SKM-1 treated with dmso at 0.1 percent for 144 hours (cell line): ENCODE measurements around the gene CFAP69.
"Not testable (repeated sequence)": the region's sequence is repeated elsewhere in the genome, so short reads cannot be mapped to it uniquely, and the experiment has no call there.

Experiments used
- DNase-seq: peaks from one replicate; lab custom pipeline; 2025; ENCODE audit not compliant: unreplicated experiment; lab: John Stamatoyannopoulos, UW

CFAP69 gene

DNA sequence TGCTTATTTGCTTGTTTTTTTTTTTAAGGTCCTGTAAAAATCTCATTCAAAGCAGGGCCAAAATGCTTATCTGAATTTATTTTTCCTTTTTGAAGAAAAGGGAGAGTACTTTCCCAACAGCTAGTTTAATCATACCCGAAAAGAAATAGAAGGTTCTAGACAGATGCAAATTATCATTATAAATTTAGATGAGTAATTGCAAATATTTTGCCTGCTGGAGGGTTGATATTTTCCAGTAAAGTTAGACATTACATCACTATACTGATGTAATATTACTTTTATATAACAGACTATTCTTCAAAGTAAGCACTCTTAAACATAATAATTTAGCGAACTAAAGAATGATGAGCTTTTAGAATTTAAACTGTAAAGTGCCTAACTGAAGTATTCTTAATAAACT lies 14.1 kb upstream of the CFAP69 start:
- no peak for DNase-seq

DNA sequence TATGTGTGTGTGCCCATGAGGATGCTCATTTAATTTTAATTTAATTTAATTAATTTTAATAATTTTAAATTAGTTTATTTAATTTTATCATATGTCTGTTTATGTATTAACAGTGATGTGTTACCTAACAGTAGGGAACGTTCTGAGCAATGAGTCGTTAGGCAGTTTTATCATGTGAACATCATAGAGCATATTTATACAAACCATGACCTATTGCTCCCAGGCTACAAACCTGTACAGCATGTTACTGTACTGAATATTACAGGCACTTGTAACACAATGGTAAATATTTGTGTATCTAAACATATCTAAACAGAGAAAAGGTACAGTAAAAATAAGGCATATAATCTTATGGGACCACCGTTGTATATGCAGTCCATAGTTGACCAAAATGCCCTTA lies 13.7 kb upstream of the CFAP69 start:
- DNase-seq = no peak

DNA sequence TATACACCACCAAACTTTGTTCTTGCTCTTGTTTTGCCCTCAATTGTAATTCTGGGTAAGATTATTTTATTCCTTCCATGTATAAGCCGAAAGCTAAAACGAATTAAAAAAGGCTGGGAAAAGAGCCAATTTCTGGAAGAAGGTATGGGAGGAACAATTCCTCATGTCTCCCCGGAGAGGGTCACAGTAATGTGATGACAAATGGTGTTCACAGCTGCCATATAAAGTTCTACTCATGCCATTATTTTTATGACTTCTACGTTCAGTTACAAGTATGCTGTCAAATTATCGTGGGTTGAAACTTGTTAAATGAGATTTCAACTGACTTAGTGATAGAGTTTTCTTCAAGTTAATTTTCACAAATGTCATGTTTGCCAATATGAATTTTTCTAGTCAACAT lies 12.5 kb upstream of the CFAP69 start:
- DNase-seq = no peak

GRCh38 chr7:90233569-90233968 lies 11.4 kb upstream of the CFAP69 start:
- DNase-seq = no peak

- no peak for DNase-seq
Measured at GRCh38 chr7:90236721-90237289, 8.2 kb upstream of the CFAP69 start.

- DNase-seq = no peak
Measured at GRCh38 chr7:90238022-90238421, 7.0 kb upstream of the CFAP69 start.

- DNase-seq = no peak
Measured at GRCh38 chr7:90238583-90238982, 6.4 kb upstream of the CFAP69 start.

GRCh38 chr7:90239050-90239449 lies 5.9 kb upstream of the CFAP69 start:
- DNase-seq = no peak

GRCh38 chr7:90239625-90240228 lies 5.2 kb upstream of the CFAP69 start:
- no peak for DNase-seq

- no peak for DNase-seq
Measured at GRCh38 chr7:90242369-90243168, 2.4 kb upstream of the CFAP69 start.

GRCh38 chr7:90243556-90243955 lies 1.4 kb upstream of the CFAP69 start:
- DNase-seq = no peak

- DNase-seq = no peak
Measured at GRCh38 chr7:90244565-90244908, 437 bp upstream of the CFAP69 start.

DNA sequence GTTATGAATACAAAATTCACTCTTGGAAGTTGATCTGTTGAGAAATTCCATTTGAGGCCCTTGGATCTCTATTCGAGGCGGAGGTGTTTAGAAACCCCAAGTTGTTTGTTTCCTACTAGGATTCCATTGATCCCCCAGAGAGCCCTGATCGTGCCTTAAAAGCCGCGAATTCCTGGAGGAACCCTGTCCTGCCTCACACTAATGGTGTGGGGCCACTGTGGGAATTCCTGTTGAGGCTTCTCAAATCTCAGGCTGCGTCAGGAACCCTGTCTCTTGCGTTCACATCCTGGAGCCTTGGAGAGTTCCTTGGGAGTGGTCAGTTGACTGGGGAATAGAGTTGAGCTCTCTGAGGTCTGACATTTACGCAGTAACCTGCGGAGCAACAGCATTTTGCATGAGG lies 1.2 kb downstream of the CFAP69 start:
- DNase-seq = no peak

DNA sequence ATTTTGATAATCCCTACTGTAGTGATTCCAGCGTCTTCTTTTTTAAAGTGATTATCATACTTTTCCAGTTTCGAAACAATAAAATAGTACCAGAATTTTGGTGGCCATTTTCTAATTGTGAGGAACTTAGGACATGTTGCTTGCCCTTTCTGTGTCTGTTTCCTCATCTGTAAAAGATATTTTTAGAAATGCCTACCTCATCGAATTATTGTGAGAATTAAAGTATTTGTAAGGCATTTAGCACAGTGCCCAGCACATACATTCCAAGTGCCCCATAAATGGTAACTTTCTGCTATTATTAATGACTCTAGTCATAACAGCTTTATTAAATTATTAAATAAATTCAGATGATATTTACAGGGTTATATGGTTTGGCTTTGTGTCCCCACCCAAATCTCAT lies 3.7 kb downstream of the CFAP69 start:
- DNase-seq = no peak

GRCh38 chr7:90250601-90251303 lies 5.8 kb downstream of the CFAP69 start:
- no peak for DNase-seq

DNA sequence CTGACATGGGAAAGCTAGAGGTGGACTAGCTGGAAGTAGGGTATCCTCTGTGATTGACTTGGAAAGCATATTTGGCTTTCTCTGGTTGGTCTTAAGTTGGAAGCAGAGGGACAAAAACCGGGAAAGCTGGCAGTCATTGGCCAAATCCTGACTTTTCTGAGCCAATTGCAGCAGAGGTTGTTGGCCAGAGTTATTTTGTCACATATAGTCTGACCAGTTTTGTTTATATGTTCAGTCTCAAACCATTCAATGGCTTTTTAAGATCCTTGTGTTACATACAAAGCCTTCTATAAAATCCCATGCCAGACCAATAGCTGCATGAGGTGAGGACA lies 6.3 kb downstream of the CFAP69 start:
- DNase-seq = no peak

DNA sequence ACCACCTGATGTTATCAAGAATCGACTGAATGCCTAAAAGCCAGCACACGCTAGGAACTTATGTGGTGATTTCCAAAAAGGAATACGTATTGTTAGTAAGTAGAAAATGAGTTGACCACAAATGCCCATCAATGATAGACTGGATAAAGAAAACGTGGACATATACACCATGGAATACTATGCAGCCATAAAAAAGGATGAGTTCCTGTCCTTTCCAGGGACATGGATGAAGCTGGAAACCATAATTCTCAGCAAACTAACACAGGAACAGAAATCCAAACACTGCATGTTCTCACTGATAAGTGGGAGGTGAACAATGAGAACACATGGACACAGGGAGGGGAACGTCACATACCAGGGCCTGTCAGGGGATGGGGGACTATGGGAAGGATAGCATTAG lies 11.0 kb downstream of the CFAP69 start:
- DNase-seq = not testable (repeated sequence)

GRCh38 chr7:90256778-90257177 lies 11.8 kb downstream of the CFAP69 start:
- DNase-seq = no peak

- DNase-seq = no peak
Measured at GRCh38 chr7:90261441-90261840, 16.5 kb downstream of the CFAP69 start.

DNA sequence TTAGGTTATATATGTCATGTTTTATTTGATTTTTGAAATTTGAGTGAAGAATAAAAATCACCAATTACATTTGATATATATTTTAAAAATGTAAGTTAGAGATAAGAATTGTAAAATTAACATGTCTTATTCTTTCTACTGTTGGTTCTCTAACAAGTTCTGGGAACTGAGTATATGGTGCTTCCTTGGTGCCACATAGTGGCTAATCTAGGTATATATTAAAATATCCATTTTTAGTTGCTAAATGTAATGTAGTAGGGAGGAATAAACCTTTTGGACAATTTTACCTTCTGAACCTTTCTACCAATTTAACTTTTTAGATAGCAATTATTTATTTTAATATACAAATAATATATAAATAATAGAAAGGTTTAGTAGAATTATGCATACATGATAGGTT lies 17.5 kb downstream of the CFAP69 start:
- peak; percentile 28 for DNase-seq

- no peak for DNase-seq
Measured at GRCh38 chr7:90266808-90267207, 21.8 kb downstream of the CFAP69 start.

DNA sequence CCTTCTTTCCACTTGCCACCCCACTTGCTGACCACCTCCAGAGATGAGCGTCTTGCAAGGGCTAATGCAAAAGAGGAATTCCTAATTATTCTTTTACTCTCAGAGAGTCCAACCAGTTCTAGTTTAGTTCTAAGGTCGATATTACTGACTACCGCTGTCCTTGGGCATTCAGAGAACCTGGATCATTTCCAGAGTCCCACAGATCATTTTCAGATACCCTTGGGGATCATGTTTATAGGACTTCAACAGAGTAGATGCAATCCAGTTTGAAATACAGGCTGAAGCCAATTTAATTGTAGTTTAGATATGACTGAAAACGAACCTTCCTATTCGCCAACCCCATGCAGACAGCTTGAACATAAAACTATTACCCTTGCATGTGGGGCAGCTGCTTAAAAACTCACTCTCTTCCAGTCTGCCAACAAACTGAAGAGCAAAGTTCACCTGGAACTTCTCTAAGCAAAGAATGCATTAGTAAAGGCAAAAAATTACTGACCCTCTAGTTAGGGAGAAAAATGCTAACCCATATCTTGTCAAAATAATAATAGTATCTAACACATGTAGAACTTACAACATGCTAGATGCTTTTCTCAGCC lies 22.4 kb downstream of the CFAP69 start:
- no peak for DNase-seq
